ENCODE results near the gene HSPA5. TPM values are rescaled to one million over a fixed set of nuclear protein-coding genes. Genes with fewer than 3 reads are reported as not detected.

Gene HSPA5
- total and polyA plus RNA-seq, 2 of the 4 experiments (the other 2 are of a cell fraction) = 118 to 419 TPM

DNA sequence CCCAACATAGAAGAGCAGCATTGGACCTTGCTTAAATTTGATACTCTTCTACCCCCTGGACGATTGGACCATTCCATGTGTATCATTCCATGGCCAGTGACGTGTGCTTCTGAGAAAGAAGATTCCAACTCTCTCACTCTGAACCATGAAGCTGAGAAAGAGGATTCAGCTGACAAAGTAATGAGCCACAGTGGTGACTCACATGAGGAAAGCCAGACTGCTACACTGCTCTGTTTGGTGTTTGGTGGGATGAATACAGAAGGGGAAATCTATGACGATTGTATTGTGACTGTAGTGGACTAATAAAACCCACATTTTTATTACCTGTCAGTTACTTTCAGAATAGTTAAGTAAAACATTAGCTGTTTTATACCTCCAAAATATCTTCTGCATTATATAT, 7.5 kb downstream of the HSPA5 start:
- in situ Hi-C loops (cut with MboI; ENCODE audit: low sequenced_read_pairs) = no loop called here
- no CpG with 5 or more reads among the region's 3 CpGs for whole genome bisulfite sequencing, 2 experiments (ENCODE audit: extremely low coverage in 2 of 2, insufficient read length in 1 of 2)

More for the DNA sequence above, 7.5 kb downstream of the HSPA5 start:
- dilution Hi-C loops (cut with HindIII; ENCODE audit: low sequenced_read_pairs, unreplicated experiment) (no loop called here), intact Hi-C loops (cut with micrococcal nuclease) (loop anchor here (2.0 kb wide), 1 partner anchor 33 kb away; the partner anchor contains the start of gene RABEPK)
- Histone ChIP-seq H2BK120ac (ENCODE audit: low read depth, low read length) (no peak overlapping the region), H3K36me3 (ENCODE audit: control insufficient read depth, insufficient read depth, low read length) (peaks cover 36% of the 10 kb centered on the region), H4K8ac (ENCODE audit: low read depth in 2 of 2, low read length in 2 of 2) (no peak overlapping the region), H4K91ac (ENCODE audit: insufficient read depth, low read depth, low read length) (no peak overlapping the region), H3K4me2 (ENCODE audit: low read depth, low read length) (no peak overlapping the region), H3K9me3 (ENCODE audit: control insufficient read depth, insufficient read depth, low read length) (no peaks in the 10 kb centered on the region), H3K14ac (replicated peaks; ENCODE audit: low read depth, low read length) (no peak overlapping the region), H2BK5ac (ENCODE audit: low read depth, low read length, poor library complexity, severe bottlenecking) (peak overlapping the region; percentile 72), H3K9me1 (ENCODE audit: insufficient read depth, low read length) (no peaks in the 10 kb centered on the region), H3K4me1 (ENCODE audit: control insufficient read depth, insufficient read depth, low read length) (peaks cover 4% of the 10 kb centered on the region; the same call in 1 of the 2 replicates), H2BK15ac (ENCODE audit: low read depth, low read length) (no peak overlapping the region), H3K27ac (ENCODE audit: insufficient read depth, low read length) (no peak overlapping the region), H3K79me1 (ENCODE audit: low read depth in 1 of 2, low read length in 2 of 2) (peaks cover 3 to 30% of the 10 kb centered on the region in 2 experiments), H4K20me1 (ENCODE audit: insufficient read depth, low read length) (peaks cover 47% of the 10 kb centered on the region), H3K56ac (ENCODE audit: extremely low read depth, insufficient read depth, low read length) (no peak overlapping the region), H3K23ac (ENCODE audit: low read depth, low read length) (no peak overlapping the region), H3K27me3 (ENCODE audit: control insufficient read depth, insufficient read depth, low read length) (no peaks in the 10 kb centered on the region), H3K9ac (ENCODE audit: low read depth, low read length) (no peak overlapping the region), H2AK5ac (ENCODE audit: low read depth, low read length) (no peak overlapping the region), H2BK20ac (ENCODE audit: low read depth, low read length) (no peak overlapping the region), H3K18ac (ENCODE audit: low read depth, low read length) (no peak overlapping the region), H2AFZ (replicated peaks; ENCODE audit: low read length, poor library complexity) (no peak overlapping the region), H3K4me3 (ENCODE audit: insufficient read depth, low read depth, low read length) (no peak overlapping the region), H2AK9ac (replicated peaks; ENCODE audit: low read depth, low read length, poor library complexity) (peak overlapping the region; percentile 5), H3K4ac (ENCODE audit: low read depth, low read length) (no peak overlapping the region), H4K5ac (ENCODE audit: low read depth, low read length) (no peak overlapping the region)
- ATAC-seq (ENCODE audit: low read depth) (peak; percentile 96), DNase-seq (peak; percentile 100)
- TF ChIP-seq NFE2L2 (IDR thresholded peaks at IDR 0.05; ENCODE audit: low read depth, low read length) = no peak
- peak; percentile 15; the same call in 1 of the 2 replicates for TF ChIP-seq CEBPB (IDR thresholded peaks at IDR 0.05; ENCODE audit: low read depth, low read length)
- TF ChIP-seq, protein P1, sequence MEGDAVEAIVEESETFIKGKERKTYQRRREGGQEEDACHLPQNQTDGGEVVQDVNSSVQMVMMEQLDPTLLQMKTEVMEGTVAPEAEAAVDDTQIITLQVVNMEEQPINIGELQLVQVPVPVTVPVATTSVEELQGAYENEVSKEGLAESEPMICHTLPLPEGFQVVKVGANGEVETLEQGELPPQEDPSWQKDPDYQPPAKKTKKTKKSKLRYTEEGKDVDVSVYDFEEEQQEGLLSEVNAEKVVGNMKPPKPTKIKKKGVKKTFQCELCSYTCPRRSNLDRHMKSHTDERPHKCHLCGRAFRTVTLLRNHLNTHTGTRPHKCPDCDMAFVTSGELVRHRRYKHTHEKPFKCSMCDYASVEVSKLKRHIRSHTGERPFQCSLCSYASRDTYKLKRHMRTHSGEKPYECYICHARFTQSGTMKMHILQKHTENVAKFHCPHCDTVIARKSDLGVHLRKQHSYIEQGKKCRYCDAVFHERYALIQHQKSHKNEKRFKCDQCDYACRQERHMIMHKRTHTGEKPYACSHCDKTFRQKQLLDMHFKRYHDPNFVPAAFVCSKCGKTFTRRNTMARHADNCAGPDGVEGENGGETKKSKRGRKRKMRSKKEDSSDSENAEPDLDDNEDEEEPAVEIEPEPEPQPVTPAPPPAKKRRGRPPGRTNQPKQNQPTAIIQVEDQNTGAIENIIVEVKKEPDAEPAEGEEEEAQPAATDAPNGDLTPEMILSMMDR (conservative IDR thresholded peaks at IDR 0.05; ENCODE audit: low read depth, low read length) = no peak
- no peak for TF ChIP-seq RCOR1 (IDR thresholded peaks at IDR 0.05; ENCODE audit: insufficient replicate concordance, low read length)
- no peak for TF ChIP-seq SMC3 (IDR thresholded peaks at IDR 0.05; ENCODE audit: low read depth, low read length)
- peak; percentile 72 for TF ChIP-seq BHLHE40 (IDR thresholded peaks at IDR 0.05; ENCODE audit: low read depth, low read length)
- TF ChIP-seq, protein P2, sequence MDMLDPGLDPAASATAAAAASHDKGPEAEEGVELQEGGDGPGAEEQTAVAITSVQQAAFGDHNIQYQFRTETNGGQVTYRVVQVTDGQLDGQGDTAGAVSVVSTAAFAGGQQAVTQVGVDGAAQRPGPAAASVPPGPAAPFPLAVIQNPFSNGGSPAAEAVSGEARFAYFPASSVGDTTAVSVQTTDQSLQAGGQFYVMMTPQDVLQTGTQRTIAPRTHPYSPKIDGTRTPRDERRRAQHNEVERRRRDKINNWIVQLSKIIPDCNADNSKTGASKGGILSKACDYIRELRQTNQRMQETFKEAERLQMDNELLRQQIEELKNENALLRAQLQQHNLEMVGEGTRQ (IDR thresholded peaks at IDR 0.05; ENCODE audit: low read depth, low read length) = no peak
- peak; percentile 13; the same call in 1 of the 2 replicates for TF ChIP-seq RAD21 (IDR thresholded peaks at IDR 0.05; ENCODE audit: low read length)
- 0 out of 2 replicates have a peak, but pooled peaks have one; percentile 9 for TF ChIP-seq MXI1 (IDR thresholded peaks at IDR 0.05; ENCODE audit: borderline replicate concordance, low read depth, low read length)
- TF ChIP-seq, protein P3, sequence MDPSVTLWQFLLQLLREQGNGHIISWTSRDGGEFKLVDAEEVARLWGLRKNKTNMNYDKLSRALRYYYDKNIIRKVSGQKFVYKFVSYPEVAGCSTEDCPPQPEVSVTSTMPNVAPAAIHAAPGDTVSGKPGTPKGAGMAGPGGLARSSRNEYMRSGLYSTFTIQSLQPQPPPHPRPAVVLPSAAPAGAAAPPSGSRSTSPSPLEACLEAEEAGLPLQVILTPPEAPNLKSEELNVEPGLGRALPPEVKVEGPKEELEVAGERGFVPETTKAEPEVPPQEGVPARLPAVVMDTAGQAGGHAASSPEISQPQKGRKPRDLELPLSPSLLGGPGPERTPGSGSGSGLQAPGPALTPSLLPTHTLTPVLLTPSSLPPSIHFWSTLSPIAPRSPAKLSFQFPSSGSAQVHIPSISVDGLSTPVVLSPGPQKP (IDR thresholded peaks at IDR 0.05; ENCODE audit: borderline replicate concordance, low read depth, low read length) = no peak
- TF ChIP-seq FOS (IDR thresholded peaks at IDR 0.05; ENCODE audit: low read depth, low read length) = peak; percentile 95
- TF ChIP-seq CHD1 (IDR thresholded peaks at IDR 0.05; ENCODE audit: low read depth, low read length) = peak; percentile 93
- no peak for TF ChIP-seq MAFK (IDR thresholded peaks at IDR 0.05; ENCODE audit: low read depth, low read length)
- TF ChIP-seq RFX5 (IDR thresholded peaks at IDR 0.05; ENCODE audit: low read depth, low read length) = no peak
- TF ChIP-seq MAZ (IDR thresholded peaks at IDR 0.05; ENCODE audit: borderline replicate concordance, low read depth, low read length) = no peak
- no peak; the same call in 1 of the 2 replicates for TF ChIP-seq POLR2A (IDR thresholded peaks at IDR 0.05; ENCODE audit: low read depth, low read length)
- POLR2A ChIA-PET (ENCODE audit: unreplicated experiment) = no interaction called here
- no TSS peak for BruUV-seq (replicated peaks)
- CTCF ChIA-PET = interaction anchor here (0.6 kb wide), 1 partner anchor 8 kb away, joined by 5 read pairs; no protein-coding TSS in a partner anchor
